Measurements from ENCODE around the gene CCDC149.

DNA sequence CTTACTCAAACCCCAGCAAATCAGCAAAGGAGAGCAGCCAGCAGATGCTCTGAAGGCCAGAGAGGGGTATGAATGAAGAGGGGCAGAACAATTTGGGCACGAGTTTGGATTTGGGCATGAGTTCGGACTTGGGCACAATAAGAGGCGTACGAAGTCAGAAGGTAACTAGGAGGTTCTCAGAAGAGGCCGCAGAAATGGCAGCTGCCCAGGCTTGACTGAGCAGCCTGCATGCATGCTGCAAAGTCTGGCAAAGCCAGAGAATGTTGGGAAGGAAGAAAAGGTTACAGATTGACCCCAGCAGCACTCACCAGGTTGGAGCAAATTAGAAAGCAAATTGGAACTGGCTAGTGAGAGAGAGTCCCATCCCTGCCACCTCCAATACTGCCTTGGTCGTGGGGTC, 15.2 kb downstream of the CCDC149 start:
- TF ChIP-seq, protein P1, sequence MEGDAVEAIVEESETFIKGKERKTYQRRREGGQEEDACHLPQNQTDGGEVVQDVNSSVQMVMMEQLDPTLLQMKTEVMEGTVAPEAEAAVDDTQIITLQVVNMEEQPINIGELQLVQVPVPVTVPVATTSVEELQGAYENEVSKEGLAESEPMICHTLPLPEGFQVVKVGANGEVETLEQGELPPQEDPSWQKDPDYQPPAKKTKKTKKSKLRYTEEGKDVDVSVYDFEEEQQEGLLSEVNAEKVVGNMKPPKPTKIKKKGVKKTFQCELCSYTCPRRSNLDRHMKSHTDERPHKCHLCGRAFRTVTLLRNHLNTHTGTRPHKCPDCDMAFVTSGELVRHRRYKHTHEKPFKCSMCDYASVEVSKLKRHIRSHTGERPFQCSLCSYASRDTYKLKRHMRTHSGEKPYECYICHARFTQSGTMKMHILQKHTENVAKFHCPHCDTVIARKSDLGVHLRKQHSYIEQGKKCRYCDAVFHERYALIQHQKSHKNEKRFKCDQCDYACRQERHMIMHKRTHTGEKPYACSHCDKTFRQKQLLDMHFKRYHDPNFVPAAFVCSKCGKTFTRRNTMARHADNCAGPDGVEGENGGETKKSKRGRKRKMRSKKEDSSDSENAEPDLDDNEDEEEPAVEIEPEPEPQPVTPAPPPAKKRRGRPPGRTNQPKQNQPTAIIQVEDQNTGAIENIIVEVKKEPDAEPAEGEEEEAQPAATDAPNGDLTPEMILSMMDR (IDR thresholded peaks at IDR 0.05; ENCODE audit: insufficient read depth, low read length): no peak
- TF ChIP-seq SPI1 (IDR thresholded peaks at IDR 0.05; ENCODE audit: borderline replicate concordance, low read depth) (no peak), POLR2AphosphoS5 (IDR thresholded peaks at IDR 0.05; ENCODE audit: low read depth) (no peak), GABPA (IDR thresholded peaks at IDR 0.05; ENCODE audit: low read depth) (no peak), REST (IDR thresholded peaks at IDR 0.05; ENCODE audit: insufficient replicate concordance, low read depth) (no peak)
